ENCODE results near the gene MT4.

The MT4 gene

DNA sequence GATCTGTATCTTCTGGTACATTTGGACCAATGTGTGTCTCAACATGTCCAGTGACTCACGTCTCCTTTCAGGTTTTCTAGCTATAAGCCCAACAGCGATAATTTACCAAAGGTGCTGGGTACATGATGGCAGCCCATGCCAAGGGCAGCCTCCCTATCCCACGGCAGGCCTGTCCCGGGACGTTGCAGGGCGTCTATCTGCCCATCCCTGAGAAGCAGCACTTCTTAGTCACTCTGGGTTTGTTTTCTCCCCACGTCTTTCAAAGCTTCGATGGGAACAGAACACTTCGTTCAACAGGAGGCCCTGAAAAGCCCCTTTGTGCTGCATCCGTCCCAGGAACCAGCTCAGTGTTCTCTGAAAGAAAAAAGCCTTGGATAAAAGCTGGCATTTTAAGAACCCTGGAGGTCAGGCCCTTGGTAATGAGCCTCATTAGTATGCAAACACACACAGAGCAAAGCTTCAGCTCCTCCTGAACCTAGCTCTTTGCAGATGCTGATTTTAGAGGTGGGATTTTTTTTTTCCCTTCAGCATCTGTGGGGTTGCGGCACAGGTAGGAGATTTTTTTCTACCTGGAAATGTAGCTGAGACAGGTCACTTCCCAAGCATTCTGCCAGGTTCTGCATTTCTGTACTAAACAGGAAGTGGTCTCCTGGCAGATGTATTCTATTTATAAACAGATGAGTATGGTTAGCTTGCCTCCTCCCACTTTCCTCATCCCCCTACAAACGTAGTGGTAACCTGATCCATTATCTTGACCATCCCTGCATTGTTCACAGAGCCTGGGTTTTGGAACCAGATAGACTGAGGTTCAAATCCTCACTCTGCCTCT is 17.5 kb upstream of the MT4 start:
- Histone ChIP-seq H3K27ac (no peak overlapping the region), H3K79me2 (no peaks in the 10 kb centered on the region), H3K9me3 (ENCODE audit: control insufficient read depth, low read length) (no peaks in the 10 kb centered on the region), H3K4me2 (ENCODE audit: low read length) (no peak overlapping the region), H2AFZ (peak overlapping the region; percentile 50), H3K27me3 (ENCODE audit: control insufficient read depth, insufficient read depth, low read length) (no peaks in the 10 kb centered on the region), H3K36me3 (ENCODE audit: control insufficient read depth, insufficient read depth, low read length) (no peaks in the 10 kb centered on the region), H3K4me1 (peaks cover 4% of the 10 kb centered on the region), H3K9ac (no peak overlapping the region), H3K4me3 (ENCODE audit: low read depth, low read length) (no peak overlapping the region)
- TF ChIP-seq, protein P1, sequence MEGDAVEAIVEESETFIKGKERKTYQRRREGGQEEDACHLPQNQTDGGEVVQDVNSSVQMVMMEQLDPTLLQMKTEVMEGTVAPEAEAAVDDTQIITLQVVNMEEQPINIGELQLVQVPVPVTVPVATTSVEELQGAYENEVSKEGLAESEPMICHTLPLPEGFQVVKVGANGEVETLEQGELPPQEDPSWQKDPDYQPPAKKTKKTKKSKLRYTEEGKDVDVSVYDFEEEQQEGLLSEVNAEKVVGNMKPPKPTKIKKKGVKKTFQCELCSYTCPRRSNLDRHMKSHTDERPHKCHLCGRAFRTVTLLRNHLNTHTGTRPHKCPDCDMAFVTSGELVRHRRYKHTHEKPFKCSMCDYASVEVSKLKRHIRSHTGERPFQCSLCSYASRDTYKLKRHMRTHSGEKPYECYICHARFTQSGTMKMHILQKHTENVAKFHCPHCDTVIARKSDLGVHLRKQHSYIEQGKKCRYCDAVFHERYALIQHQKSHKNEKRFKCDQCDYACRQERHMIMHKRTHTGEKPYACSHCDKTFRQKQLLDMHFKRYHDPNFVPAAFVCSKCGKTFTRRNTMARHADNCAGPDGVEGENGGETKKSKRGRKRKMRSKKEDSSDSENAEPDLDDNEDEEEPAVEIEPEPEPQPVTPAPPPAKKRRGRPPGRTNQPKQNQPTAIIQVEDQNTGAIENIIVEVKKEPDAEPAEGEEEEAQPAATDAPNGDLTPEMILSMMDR (IDR thresholded peaks at IDR 0.05) = no peak

DNA sequence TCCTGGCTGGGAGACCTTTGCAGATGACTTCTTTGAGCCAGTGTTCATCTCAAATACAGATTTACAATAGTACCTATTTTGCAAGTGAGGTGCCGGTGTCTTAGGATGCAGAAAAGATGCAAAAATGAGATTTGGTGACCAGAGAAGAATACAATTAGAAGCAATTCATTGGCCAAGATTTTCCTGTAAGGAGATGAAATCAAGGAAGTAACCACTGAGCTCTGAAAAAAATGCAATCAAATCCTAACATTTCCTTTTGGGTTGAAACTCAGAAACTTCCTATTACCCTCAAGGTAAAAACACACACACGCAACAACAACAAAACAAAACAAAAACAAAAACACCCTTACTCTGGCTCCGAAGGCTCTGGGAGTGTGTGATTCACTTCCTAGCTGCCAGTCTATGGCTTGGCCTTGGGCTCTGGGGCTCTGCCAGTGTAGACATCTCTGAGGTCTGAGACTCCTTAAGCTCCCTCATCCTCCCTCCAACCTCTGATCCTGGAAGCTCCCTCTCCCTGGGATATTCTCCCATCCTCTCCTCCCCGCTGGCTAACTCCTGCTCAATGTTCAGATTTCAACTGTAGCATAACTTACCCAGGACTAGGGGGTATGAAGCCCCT is 16.8 kb upstream of the MT4 start:
- no peak overlapping the region for H3K4me2 ChIP-seq (ENCODE audit: low read length)
- no peaks in the 10 kb centered on the region for H3K79me2 ChIP-seq
- H3K27ac ChIP-seq = no peak overlapping the region
- peaks cover 4% of the 10 kb centered on the region for H3K4me1 ChIP-seq
- H3K9me3 ChIP-seq (ENCODE audit: control insufficient read depth, low read length) = no peaks in the 10 kb centered on the region
- no peaks in the 10 kb centered on the region for H3K36me3 ChIP-seq (ENCODE audit: control insufficient read depth, insufficient read depth, low read length)
- no peak overlapping the region for H3K9ac ChIP-seq
- no peak overlapping the region for H3K4me3 ChIP-seq (ENCODE audit: low read depth, low read length)
- H2AFZ ChIP-seq = no peak overlapping the region
- TF ChIP-seq, protein P1 (IDR thresholded peaks at IDR 0.05) = no peak
- H3K27me3 ChIP-seq (ENCODE audit: control insufficient read depth, insufficient read depth, low read length) = no peaks in the 10 kb centered on the region

DNA sequence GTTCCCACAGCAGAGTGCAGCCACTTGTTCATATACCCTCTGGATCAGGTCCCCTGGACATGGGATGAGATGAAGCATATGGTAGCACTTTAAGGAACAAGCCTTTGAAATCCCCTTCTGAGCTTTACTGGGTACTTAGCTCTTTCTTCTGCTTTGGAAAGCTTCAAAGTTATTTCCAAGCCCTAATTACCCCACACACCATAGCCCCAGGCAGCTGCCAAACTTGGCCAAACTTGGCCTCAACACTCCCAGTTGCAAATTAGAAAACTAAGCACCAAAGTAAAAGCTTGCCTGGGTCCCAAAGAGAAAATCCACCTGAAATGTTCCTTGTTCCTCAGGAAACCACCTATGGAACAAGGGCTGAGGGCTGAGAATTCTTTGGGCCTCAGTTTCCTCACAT is 15.7 kb upstream of the MT4 start:
- no peaks in the 10 kb centered on the region for H3K36me3 ChIP-seq (ENCODE audit: control insufficient read depth, insufficient read depth, low read length)
- H3K9ac ChIP-seq = no peak overlapping the region

DNA sequence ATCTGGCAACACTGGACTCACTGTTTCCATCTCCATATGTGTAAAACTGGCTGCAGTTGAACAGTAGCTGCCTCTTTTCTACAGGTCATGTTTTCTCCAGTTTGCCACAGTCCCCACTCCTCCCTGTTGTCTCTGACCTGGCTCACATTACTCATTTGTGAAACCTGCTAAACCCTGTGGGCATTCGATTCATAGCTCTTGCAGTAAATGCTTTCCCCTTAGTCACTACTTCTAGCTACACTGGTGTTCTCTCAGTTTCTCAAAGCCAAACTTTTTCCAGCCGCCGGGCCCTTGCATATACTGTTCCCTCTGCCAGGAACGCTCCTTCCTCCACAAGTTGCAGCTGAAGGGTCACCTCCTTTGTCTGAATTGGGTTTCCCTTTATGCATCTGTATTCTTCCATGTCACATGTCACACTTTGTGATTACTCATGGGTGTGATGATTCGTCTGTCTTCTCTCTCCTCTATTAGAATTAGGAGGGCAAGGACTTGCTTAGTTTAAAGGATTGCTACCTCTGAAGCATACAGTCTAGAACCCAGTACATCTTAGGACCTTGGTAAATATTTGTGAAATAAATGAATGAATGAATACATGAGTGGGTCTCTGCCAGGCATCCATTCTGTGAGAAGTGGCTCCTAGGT is 15.0 kb upstream of the MT4 start:
- H3K4me1 ChIP-seq = peaks cover 4% of the 10 kb centered on the region
- H3K4me2 ChIP-seq (ENCODE audit: low read length) = no peak overlapping the region
- no peak overlapping the region for H3K4me3 ChIP-seq (ENCODE audit: low read depth, low read length)
- TF ChIP-seq, protein P1 (IDR thresholded peaks at IDR 0.05) = no peak
- no peaks in the 10 kb centered on the region for H3K79me2 ChIP-seq
- H3K9me3 ChIP-seq (ENCODE audit: control insufficient read depth, low read length) = no peaks in the 10 kb centered on the region
- no peak overlapping the region for H2AFZ ChIP-seq
- H3K9ac ChIP-seq = no peak overlapping the region
- no peak overlapping the region for H3K27ac ChIP-seq
- H3K36me3 ChIP-seq (ENCODE audit: control insufficient read depth, insufficient read depth, low read length) = no peaks in the 10 kb centered on the region
- no peaks in the 10 kb centered on the region for H3K27me3 ChIP-seq (ENCODE audit: control insufficient read depth, insufficient read depth, low read length)

More for the DNA sequence above, 15.7 kb upstream of the MT4 start:
- H3K27ac ChIP-seq = no peak overlapping the region
- H2AFZ ChIP-seq = no peak overlapping the region
- TF ChIP-seq, protein P1 (IDR thresholded peaks at IDR 0.05) = no peak
- H3K9me3 ChIP-seq (ENCODE audit: control insufficient read depth, low read length) = no peaks in the 10 kb centered on the region
- no peak overlapping the region for H3K4me3 ChIP-seq (ENCODE audit: low read depth, low read length)
- H3K4me1 ChIP-seq = peaks cover 4% of the 10 kb centered on the region
- H3K27me3 ChIP-seq (ENCODE audit: control insufficient read depth, insufficient read depth, low read length) = no peaks in the 10 kb centered on the region
- H3K79me2 ChIP-seq = no peaks in the 10 kb centered on the region
- H3K4me2 ChIP-seq (ENCODE audit: low read length) = no peak overlapping the region
